GM10266 (cell line): Measurements from ENCODE around the gene TSC22D3.

ENCODE experiments used
- DNase-seq: peaks from one replicate; pipeline ENCODE4 v3.0.0; 2012; ENCODE audit errors: extremely low spot score
- TF ChIP-seq, protein P1 (sequence below): IDR thresholded peaks from 2 replicates; pipeline ENCODE4 v1.5.1; 2012; ENCODE audit warnings: mild to moderate bottlenecking, low read depth; ENCODE audit not compliant: control insufficient read depth, insufficient read depth; ENCODE audit errors: missing control alignments

The TSC22D3 gene

GRCh38 chrX:107710617-107711391 lies 64.8 kb downstream of the TSC22D3 start:
- TF ChIP-seq, protein P1, sequence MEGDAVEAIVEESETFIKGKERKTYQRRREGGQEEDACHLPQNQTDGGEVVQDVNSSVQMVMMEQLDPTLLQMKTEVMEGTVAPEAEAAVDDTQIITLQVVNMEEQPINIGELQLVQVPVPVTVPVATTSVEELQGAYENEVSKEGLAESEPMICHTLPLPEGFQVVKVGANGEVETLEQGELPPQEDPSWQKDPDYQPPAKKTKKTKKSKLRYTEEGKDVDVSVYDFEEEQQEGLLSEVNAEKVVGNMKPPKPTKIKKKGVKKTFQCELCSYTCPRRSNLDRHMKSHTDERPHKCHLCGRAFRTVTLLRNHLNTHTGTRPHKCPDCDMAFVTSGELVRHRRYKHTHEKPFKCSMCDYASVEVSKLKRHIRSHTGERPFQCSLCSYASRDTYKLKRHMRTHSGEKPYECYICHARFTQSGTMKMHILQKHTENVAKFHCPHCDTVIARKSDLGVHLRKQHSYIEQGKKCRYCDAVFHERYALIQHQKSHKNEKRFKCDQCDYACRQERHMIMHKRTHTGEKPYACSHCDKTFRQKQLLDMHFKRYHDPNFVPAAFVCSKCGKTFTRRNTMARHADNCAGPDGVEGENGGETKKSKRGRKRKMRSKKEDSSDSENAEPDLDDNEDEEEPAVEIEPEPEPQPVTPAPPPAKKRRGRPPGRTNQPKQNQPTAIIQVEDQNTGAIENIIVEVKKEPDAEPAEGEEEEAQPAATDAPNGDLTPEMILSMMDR: no peak
- DNase-seq: peak; percentile 74

- TF ChIP-seq, protein P1: no peak
- DNase-seq: no peak
Observed at GRCh38 chrX:107709266-107709806, 66.3 kb downstream of the TSC22D3 start.

- TF ChIP-seq, protein P1: no peak
- no peak for DNase-seq
Observed at GRCh38 chrX:107708762-107709161, 66.8 kb downstream of the TSC22D3 start.

- TF ChIP-seq, protein P1: no peak
- DNase-seq: no peak
Observed at GRCh38 chrX:107707866-107708265, 67.7 kb downstream of the TSC22D3 start.

DNA sequence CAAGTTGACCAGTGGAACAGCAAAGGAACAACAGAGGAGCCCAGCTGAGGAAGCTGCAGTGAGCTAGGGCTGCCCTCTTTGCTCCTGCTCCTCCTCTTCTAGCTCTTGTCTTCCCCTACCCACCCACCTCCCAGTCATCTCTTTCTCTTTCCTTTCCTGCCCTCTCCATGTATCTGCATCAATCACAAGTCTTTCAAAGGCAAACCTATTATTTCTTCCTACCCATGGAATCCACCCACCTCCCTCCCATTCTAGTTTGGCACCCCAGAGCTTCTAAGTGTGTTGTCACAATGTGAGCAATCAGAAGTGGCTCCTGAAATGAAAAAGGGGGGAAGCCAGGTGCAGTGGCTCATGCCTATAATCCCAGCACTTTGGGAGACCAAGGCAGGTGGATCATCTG lies 69.3 kb downstream of the TSC22D3 start:
- DNase-seq: no peak
- TF ChIP-seq, protein P1: no peak

DNA sequence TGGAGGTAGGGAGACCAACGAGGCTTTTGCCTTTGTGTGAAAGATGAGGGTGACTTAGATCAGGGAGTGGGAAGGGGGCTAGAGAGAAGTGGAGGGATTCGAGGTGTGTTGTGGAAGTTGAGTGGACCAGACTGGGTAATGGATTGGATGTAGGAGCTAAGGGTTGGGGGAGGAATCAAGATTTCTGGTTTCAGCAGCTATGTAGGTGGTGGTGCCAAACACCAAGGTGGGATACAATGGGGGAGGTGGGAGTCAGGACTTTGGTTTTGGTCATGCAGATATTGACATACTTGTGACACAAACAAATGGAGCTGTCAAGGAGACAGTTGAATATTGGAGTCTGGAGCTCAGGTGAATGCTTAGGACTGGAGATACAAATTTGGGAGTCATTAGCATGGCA lies 71.0 kb downstream of the TSC22D3 start:
- TF ChIP-seq, protein P1: no peak
- DNase-seq: no peak

GRCh38 chrX:107704181-107704580 lies 71.4 kb downstream of the TSC22D3 start:
- TF ChIP-seq, protein P1: no peak
- DNase-seq: no peak
